Erythroblast (primary cell): ENCODE results near the gene TRMT2A.

ENCODE experiments used
- DNase-seq, 2 experiments: peaks; one replicate each; lab custom pipeline; 2025; lab: John Stamatoyannopoulos, UW
- GATA1 ChIP-seq: IDR thresholded peaks from 2 replicates; pipeline ENCODE4 v1.6.1; 2011; ENCODE audit warnings: low read depth, mild to moderate bottlenecking, control low read depth, low read length, moderate library complexity
- POLR2A ChIP-seq: IDR thresholded peaks from 2 replicates; pipeline ENCODE4 v1.6.1; 2011; ENCODE audit warnings: mild to moderate bottlenecking, low read length

Gene TRMT2A

GRCh38 chr22:20062043-20062765, 54.8 kb downstream of the TRMT2A start:
- DNase-seq: no peak
- TF ChIP-seq POLR2A (no peak), GATA1 (no peak)
